Glutamatergic neuron (in vitro differentiated cells): ENCODE results near the gene KCNJ6. TPM values are rescaled to one million over a fixed set of nuclear protein-coding genes. Genes with fewer than 3 reads are reported as not detected.

Experiments
- DNase-seq: peaks from one replicate; pipeline ENCODE4 v3.0.0; 2022
- H3K27ac Mint-ChIP-seq: one replicate; pipeline ENCODE4 v1.8.0; 2020; ENCODE audit warnings: mild to moderate bottlenecking, mixed read lengths, inconsistent platforms; ENCODE audit not compliant: unreplicated experiment
- H3K27me3 Mint-ChIP-seq: one replicate; pipeline ENCODE4 v1.8.0; 2020; ENCODE audit warnings: mild to moderate bottlenecking, moderate library complexity, mixed read lengths, inconsistent platforms; ENCODE audit not compliant: unreplicated experiment
- H3K36me3 Mint-ChIP-seq: one replicate; pipeline ENCODE4 v1.8.0; 2020; ENCODE audit warnings: mild to moderate bottlenecking, mixed read lengths, inconsistent platforms; ENCODE audit not compliant: unreplicated experiment
- H3K4me1 Mint-ChIP-seq: one replicate; pipeline ENCODE4 v1.8.0; 2020; ENCODE audit warnings: mild to moderate bottlenecking, low read depth, mixed read lengths, inconsistent platforms; ENCODE audit not compliant: unreplicated experiment
- H3K4me3 Mint-ChIP-seq: one replicate; pipeline ENCODE4 v1.8.0; 2020; ENCODE audit warnings: mild to moderate bottlenecking, mixed read lengths, inconsistent platforms; ENCODE audit not compliant: unreplicated experiment
- H3K9me3 Mint-ChIP-seq: one replicate; pipeline ENCODE4 v1.8.0; 2020; ENCODE audit warnings: mild to moderate bottlenecking, moderate library complexity, mixed read lengths, inconsistent platforms; ENCODE audit not compliant: unreplicated experiment
- CTCF ChIP-seq: fragments of 200-600 bp; sonication (generic); IDR thresholded peaks from one replicate; pipeline ENCODE4 v1.5.0; 2021; ENCODE audit not compliant: partially characterized antibody, unreplicated experiment
- total RNA-seq: library from RNA; stranded (reverse); fragmentation: NEBNext Ultra II Directional; extraction: Animal tissue kit (Norgen Biotek cat#: 25700); gene quantifications from one replicate; pipeline ENCODE4 v1.2.1, GENCODE V29; 2021; ENCODE audit not compliant: unreplicated experiment

The KCNJ6 gene
- total RNA-seq, 1 donor from 2014 or later = 80.5 TPM

- DNase-seq = no peak
- Mint-ChIP-seq H3K27me3 (no peaks in the 10 kb centered on the region), H3K36me3 (no peaks in the 10 kb centered on the region), H3K27ac (no peak overlapping the region), H3K9me3 (peaks cover 2% of the 10 kb centered on the region), H3K4me3 (no peak overlapping the region), H3K4me1 (no peaks in the 10 kb centered on the region)
- no peak for TF ChIP-seq CTCF
Observed at GRCh38 chr21:37575580-37575979, 340.7 kb downstream of the KCNJ6 start.

- Mint-ChIP-seq H3K27ac (no peak overlapping the region), H3K9me3 (peaks cover 2% of the 10 kb centered on the region), H3K4me1 (no peaks in the 10 kb centered on the region), H3K4me3 (no peak overlapping the region), H3K36me3 (no peaks in the 10 kb centered on the region), H3K27me3 (no peaks in the 10 kb centered on the region)
- TF ChIP-seq CTCF = no peak
- DNase-seq = no peak
Observed at GRCh38 chr21:37574751-37575150, 341.5 kb downstream of the KCNJ6 start.

- no peak for TF ChIP-seq CTCF
- Mint-ChIP-seq H3K36me3 (no peaks in the 10 kb centered on the region), H3K27me3 (no peaks in the 10 kb centered on the region), H3K4me1 (no peaks in the 10 kb centered on the region), H3K9me3 (peaks cover 2% of the 10 kb centered on the region), H3K27ac (no peak overlapping the region), H3K4me3 (no peak overlapping the region)
- no peak for DNase-seq
Observed at GRCh38 chr21:37574316-37574715, 341.9 kb downstream of the KCNJ6 start.

- no peak for DNase-seq
- no peak overlapping the region for H3K27ac Mint-ChIP-seq
- TF ChIP-seq CTCF = no peak
- no peaks in the 10 kb centered on the region for H3K9me3 Mint-ChIP-seq
- H3K27me3 Mint-ChIP-seq = no peaks in the 10 kb centered on the region
- no peaks in the 10 kb centered on the region for H3K36me3 Mint-ChIP-seq
- no peaks in the 10 kb centered on the region for H3K4me1 Mint-ChIP-seq
- no peak overlapping the region for H3K4me3 Mint-ChIP-seq
Observed at GRCh38 chr21:37571442-37571841, 344.8 kb downstream of the KCNJ6 start.

GRCh38 chr21:37568916-37569315 is 347.3 kb downstream of the KCNJ6 start:
- Mint-ChIP-seq H3K27ac (no peak overlapping the region), H3K36me3 (no peaks in the 10 kb centered on the region), H3K4me1 (no peaks in the 10 kb centered on the region), H3K9me3 (no peaks in the 10 kb centered on the region), H3K27me3 (no peaks in the 10 kb centered on the region), H3K4me3 (no peak overlapping the region)
- TF ChIP-seq CTCF = no peak
- no peak for DNase-seq
